Breast epithelium (tissue), 3 donors: ENCODE data around the gene HOXD13.

Experiments
- POLR2A ChIP-seq: fragments of 450-650 bp; IDR thresholded peaks from one replicate; pipeline ENCODE4 v1.6.1; 2016; ENCODE audit warnings: antibody characterized with exemption, mild to moderate bottlenecking, moderate library complexity
- TF ChIP-seq, protein P1 (sequence below), 3 donors: fragments of 450-650 bp; IDR thresholded peaks; one replicate each; pipeline ENCODE4 v1.5.1; 2016 to 2017; ENCODE audit warnings: antibody characterized with exemption in 3 of 3, mild to moderate bottlenecking in 3 of 3, moderate library complexity in 3 of 3

DNA sequence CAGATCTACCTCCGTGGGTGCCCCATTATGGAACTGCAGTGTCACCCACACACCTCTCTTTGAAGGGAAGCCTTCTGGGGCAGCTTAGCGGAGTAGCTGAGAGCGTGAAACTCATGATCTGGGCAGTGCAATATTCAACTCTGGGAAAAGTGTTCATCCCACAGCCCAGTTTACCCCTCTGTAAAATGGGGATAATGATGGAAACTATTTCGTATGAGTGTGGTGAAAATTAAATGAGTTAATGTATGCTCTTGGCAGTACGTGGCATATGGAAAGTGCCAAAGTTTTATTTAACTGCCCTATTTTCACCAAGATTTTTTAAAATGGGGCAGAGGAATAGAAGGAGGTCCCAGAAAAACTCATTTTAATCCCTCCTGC lies 20.2 kb upstream of the HOXD13 start:
- TF ChIP-seq, protein P1, sequence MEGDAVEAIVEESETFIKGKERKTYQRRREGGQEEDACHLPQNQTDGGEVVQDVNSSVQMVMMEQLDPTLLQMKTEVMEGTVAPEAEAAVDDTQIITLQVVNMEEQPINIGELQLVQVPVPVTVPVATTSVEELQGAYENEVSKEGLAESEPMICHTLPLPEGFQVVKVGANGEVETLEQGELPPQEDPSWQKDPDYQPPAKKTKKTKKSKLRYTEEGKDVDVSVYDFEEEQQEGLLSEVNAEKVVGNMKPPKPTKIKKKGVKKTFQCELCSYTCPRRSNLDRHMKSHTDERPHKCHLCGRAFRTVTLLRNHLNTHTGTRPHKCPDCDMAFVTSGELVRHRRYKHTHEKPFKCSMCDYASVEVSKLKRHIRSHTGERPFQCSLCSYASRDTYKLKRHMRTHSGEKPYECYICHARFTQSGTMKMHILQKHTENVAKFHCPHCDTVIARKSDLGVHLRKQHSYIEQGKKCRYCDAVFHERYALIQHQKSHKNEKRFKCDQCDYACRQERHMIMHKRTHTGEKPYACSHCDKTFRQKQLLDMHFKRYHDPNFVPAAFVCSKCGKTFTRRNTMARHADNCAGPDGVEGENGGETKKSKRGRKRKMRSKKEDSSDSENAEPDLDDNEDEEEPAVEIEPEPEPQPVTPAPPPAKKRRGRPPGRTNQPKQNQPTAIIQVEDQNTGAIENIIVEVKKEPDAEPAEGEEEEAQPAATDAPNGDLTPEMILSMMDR (IDR thresholded peaks at IDR 0.05), result no peak
- TF ChIP-seq POLR2A, result no peak
